ENCODE results near the gene UBE3B.

The UBE3B gene

DNA sequence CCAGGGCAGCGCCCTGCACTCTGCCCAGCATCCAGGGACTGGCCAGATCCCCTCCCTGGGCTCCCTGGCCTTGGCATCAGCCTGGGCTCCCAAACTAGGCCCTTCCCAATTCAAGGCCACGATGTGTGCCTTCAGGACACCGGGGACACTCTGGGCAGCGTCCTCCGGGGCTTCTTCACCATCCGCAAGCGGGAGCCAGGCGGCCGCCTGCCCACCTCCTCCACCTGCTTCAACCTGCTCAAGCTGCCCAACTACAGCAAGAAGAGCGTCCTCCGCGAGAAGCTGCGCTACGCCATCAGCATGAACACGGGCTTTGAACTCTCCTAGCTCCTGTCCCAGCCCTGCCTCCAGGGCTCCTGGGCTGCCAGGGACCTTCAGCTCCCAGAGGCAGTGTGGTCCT, 57.0 kb downstream of the UBE3B start:
- DNase-seq, result no peak

DNA sequence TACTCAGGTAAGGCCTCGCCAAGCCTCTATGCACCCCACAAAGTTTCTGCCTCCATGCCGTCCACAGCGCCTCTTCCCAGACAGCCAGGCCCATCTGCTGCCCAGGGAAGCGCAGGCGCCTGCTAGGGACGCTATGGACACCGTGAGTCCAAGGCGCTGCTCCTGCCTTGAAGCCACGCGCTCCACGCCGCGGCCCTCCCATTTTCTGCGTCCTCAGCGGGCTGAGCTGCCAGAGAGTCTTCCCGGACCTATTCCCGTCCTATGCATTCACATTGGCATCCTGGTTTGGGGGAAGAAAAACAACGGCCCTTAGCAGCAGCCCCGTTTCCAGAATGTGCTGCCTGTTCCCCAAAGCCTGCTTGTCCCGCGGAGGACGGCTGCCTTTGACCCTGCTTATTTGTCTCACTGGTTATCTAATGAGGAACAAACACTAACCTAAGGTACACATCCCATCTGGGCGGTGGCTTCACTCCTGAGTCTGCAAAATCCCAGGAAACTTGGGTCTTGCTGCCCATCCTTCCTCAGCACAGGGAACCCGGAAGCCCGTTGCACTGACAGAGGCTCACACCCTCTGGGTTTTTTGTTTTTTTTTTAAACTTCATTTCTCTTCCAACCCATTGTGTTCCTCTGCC, 57.9 kb downstream of the UBE3B start:
- DNase-seq, result no peak

DNA sequence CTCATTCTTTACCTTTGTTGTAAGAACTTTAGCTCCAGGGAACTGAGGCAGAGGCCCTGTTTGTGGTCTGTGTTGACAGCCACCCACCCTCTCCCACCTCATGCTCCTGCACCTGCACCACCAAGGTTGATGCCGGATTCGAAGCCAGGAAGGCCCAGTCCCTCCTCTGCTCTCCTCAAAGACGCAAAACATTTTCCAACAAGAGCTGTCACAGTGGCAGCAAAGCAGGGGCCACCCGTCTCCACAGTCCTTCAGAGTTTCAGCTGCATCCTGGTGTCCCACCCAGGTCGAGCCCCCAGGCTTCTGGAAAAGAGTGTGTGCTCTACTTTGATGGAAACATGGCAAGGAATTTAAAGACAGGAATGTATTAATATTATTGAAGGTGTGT, 58.4 kb downstream of the UBE3B start:
- no peak for DNase-seq

DNA sequence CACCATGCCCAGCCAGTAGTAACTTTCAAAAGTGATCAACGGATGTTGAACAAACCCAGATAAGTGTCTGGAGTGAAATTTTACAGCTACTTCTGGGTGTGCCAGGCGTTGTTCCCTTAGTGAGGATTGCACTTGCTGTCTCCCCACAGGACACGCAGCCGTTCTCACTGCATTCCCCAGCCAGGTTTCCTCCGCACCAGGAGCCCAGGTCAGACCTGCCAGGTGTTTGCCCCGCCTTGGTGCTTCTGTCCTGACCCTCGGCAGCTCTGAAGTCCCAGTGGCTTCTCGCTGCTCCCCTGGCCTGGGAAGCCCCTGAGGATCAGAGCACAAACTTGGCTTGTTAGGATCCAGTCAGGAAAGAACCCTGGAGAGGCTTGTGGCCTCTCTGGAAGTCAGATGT, 59.7 kb downstream of the UBE3B start:
- DNase-seq, result no peak

DNA sequence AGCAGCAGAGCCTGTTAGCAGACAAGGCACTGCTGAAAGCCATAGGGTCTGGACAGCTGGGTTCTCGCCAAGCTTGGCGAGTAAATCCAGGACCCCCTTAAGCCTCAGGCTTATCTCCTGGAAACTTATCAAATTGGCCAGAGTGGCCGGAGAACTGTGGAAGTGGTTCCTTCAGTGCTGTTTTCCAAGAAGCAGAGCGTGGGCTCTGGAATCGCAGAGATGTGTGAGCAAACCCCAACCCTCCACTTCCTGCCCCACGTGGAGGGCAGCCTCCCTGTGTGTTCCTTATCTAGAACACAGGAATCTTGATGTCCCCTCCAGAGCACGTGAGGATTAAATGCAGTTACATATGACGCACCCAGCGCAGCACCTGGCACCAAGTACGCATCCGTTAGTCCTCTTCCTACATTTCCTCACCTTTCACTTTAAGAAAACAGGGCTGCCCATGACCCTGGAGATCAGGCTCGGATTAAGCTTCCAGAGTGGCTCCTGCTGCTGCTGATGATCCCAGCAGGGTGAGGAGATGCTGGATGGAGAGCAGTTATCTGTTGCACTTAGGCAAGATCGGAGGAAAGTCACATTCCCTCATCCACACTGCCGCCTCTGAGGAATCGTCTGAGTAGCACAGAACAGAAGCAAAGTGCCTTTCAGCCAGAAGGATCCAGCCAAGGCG, 60.9 kb downstream of the UBE3B start:
- DNase-seq, result no peak

DNA sequence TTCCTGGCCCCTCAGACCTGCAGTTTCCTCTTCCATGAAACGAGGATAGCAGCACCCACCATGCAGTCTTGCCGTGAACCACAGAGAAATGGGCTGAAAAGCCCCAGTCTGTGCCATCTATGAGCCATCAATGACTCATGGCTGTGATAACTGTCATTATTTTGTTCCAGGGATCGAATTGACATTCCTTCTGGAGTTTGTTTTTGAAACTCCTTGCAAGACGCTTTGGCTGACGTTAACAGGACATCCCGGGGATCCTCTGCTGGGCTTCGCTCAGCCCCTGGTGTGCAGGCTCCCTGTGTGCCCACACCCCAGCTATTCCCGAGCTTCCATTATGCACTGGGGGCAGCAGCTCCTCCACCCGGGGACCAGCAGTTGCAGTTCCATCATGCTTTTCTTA, 62.1 kb downstream of the UBE3B start:
- DNase-seq, result no peak

DNA sequence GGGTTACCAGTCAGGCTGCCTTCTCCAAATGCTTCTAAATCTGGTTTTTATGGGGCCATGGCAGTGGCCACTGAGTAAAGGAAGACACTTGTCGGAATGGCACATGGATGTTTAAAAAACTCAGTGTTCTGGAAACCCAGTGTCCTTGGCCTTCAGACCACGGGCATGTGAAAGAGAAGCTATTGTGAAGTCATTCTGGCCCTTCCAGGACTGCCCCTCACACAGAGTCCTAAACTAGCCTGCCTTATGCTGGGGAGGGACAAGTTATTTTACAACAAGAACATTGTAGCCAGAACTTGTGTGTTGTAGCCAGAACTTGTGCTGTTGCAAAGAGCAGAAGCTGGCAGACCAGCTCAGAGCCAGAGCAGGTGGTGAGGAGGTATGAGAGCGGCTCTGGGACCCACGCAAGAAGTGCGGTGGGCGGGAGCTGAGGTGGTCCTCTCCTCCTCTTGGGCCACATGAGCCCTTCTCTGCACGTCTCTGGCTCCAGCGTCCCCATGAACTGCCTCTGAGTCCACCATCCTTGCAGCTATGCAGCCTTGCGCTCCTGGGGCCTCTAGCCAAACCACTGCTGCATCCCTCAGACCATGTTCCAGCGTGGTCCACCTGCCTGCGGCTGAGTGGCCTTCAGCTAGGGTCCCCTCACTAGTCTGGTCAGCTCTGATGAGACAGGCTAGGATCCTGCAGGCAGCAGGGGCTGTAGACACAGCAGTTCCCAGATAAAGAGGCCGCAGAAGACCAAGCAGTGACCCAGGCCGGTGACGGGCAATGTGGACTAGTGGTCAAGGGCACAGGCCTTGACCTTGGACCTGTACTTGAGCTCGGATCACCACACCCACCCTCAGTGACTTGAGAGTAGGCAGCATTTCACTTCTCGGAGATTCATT, 63.3 kb downstream of the UBE3B start:
- no peak for DNase-seq

DNA sequence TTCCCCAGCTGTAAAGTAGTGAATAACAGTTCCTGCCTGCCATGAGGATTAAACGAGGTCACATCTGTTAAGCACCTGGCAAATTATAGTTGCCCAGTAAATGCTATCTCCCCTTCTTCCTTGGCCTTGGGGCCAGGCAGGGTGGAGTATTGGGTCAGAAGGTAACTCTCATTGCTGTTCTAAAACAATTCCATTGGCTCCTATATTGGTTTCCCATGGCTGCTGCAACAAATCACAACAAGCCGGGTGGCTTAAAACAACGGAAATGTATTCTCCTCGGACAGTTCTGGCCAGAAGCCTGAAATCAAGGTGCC, 63.9 kb downstream of the UBE3B start:
- DNase-seq, result no peak

DNA sequence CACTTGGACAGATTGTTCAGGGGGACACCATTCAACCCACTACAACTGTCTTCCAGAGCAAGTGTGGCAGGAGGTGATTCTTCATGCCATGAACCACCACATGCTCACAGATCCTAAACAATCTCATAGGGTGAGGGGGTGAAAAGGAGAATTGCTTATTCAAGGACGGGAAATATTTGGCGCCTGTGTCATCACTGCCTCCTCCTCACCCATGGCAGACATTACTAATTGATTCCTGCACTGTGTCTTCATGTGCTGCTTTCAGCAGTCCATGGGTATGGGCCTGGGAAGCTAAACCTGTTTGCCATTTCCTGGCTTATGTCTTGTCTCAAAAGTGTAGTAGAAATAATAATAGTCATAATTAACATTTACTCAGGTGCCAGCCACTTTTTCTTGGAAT, 64.6 kb downstream of the UBE3B start:
- no peak for DNase-seq

DNA sequence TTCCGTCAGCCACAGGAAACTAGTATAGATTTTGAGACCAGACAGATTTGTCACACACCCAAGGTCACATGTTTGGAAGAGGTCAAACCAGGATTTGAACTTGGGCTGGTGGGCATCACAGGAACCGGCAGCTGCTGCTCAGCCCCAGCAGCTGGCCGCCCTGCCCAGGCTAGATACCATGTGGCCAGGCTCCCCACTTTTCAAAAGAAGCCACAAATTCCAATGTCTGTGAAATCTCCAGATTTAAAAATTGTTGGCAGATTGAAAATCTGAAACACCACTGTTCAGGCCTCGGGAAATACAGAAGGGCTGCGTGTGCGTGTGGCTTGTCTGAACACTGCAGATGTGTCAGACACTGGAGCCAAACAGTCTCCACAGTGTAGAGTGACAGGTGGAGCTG, 65.4 kb downstream of the UBE3B start:
- DNase-seq, result no peak

DNA sequence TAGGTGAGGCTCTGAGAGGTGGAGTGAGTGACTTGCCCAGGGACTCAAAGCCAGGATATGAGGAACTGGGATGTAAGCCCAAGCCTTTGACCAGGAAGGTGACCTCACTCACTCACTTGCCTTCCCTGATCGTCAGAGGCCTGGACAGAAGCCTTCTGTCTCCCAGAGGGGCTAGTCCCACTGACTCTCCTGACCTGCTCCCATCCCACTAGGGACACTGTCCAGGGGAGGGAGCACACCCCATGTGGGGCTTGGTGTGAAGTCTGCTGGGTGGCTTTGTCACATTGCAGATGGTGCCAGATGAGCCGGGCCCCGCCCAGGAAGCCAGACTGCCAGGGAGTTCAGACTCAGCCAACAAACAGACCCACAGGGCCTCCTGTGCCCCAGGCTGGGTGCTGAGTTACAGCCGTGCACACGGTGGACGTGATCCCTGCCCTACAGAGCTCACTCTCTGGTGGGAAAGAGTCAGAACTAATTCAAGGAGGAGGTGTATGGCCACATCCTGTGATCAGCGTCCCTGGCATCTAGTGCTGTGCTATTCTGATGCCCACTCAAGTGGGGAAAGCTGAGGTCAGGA, 67.6 kb downstream of the UBE3B start:
- DNase-seq, result peak; percentile 14 to 30

DNA sequence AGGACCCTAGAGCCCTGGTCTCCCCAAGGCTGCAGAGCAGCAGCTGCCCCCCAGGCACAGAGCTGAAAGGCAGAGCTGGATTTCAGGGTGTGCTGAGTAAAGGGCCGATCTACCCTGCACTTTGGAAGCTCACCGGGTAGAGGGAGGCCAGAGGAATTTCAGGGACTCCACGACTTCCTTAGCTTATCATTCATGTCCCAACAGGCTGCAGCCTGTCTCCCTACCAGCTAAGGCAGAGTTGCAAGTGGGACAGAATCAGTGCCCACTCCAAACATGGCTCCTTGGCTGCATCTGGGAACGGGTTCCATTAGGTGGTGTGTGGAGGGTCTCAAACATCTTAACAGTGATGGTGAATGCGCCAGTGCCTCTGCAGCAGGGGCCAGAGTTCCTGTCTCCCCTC, 68.4 kb downstream of the UBE3B start:
- no peak for DNase-seq

DNA sequence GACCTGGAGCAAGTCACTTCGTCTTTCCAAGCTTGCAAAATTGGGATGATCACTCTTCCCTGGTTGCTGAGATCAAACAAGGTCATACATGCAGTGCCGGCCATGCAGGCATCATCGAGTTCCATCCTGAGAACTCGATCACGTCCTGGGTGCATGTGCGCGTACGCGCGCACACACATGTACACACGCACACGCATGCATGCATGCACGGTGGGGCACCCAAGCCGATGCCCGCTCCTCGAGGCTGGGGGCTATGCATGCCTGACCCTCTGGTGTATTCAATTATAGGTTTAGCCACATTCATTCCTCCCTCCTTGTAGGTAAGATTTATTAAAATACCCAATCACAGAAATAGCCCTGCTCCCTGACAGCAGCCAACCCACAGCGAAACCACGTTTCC, 69.9 kb downstream of the UBE3B start:
- DNase-seq, result no peak

DNA sequence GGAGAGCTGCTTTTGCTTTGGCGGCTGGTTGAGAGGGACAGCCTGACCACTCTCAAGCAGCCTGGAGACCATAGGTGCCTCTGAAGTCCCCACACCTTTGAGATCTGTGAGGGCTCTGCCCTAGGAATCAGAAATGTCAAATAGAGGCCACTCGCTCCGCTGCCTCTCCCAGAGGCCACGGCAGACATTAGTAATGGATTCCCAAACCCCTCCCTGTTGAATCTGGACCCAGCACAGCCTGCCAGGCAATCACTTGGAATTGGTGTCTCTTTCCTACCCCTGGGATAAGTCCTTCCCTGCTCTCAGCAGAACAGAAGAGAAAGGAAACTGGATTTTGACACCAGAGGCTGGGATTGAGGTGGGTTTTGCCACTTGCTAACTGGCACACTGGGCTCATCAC, 70.8 kb downstream of the UBE3B start:
- no peak for DNase-seq

DNA sequence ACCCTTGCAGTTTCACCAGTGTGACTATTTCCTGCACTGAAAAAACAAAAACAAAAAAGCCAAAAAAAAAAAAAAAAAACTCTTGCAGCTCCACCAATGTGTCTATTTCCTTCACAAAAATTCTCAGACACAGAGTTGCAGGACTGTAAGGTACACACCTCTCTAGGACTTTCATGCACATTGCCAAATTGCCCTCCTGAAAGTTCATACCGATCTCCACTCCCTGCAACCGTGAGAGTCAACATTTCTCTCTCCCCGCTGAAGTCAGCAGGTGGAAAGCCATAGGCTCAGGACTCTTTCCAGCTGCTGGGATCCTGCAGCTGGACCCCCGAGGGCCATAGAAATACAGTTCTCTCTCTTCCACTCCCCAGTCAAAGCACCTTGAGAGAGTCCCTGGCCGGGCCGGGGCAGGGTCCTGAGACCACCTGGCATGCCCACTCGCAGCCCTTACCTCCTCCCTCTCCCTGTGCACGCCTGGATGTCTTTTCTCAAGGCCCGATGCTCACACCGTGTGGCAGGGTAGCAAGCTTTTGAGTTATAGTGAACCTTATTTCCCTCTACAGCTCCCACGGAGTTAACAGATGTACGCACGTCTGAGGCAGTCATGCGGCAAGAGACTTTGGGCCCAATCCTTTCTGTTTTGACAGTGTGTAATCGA, 72.3 kb downstream of the UBE3B start:
- DNase-seq, result no peak

DNA sequence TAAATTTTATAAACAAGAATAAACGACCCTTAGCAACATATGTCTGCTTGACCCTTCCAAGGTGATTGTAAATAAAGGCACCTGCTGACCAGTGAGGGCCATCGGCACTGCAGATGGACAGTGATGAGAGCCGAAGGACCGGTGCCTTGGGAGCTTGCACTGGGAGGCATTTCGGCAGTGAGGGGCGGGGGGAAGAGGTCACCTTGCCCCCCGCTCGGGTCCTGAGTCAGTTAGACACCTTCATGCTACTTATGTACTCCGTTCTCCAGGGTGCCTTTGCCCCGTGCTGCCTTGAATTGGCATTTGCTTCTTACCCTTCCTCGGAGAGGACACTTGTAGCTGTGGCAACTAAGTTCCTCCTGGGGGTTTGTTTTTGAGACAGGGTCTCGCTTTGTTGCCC, 72.8 kb downstream of the UBE3B start:
- DNase-seq, result no peak

DNA sequence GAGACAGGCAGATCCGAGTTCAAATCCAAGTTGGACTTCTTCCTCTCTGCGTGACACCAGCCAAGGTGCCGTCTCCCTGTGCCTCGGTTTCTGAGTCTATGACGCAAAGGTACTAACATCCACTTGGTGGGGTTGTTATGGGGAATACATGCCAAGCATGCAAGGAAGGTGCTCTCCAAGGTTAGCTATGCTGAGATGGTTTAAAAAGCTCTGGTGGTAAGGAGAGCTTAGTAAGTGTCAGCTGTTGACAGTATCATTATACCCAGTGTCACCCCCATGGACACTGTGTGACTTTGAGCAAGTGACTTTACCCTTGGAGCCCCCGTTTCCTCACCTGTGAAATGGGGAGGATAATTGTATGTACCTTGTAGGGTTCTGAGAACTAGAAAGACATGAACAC, 73.7 kb downstream of the UBE3B start:
- no peak for DNase-seq

DNA sequence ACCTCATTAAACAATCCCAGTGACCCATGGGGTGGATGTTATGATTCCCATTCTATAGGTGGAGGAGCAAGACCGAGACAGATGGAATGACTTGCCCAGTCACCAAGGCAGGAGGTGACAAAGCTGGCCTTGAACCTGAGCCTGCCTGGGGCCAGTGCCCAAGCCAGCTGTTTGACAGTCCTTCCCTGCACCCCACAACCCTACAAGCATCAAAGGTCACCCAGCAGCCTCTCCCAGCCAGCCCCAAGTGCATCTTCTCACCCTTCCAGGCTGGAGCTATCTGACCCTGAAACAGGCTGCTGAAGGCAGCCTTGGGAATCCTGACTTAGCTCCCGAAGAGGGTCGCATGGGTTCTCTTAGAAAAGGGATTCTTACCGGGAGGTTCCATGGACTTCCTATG, 75.5 kb downstream of the UBE3B start:
- no peak for DNase-seq

DNA sequence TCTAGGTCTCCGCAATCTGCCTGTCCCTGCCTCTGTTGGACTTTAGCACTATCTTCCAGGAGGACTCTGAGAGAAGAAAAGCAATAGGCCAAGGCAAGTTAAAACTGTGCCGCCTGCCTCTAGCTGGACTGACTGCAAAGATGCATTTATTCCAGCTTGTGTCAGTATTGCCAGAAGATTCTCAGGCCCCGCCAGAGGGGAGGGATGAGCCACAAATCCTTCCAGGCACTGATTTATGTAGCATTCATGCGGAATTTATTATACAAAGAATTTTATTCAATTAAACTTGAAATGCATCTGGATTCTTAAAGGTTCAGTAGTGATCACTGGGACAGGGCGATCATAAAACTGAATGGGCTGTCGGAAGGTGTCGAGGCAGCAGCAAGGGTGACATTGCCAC, 76.0 kb downstream of the UBE3B start:
- no peak for DNase-seq

DNA sequence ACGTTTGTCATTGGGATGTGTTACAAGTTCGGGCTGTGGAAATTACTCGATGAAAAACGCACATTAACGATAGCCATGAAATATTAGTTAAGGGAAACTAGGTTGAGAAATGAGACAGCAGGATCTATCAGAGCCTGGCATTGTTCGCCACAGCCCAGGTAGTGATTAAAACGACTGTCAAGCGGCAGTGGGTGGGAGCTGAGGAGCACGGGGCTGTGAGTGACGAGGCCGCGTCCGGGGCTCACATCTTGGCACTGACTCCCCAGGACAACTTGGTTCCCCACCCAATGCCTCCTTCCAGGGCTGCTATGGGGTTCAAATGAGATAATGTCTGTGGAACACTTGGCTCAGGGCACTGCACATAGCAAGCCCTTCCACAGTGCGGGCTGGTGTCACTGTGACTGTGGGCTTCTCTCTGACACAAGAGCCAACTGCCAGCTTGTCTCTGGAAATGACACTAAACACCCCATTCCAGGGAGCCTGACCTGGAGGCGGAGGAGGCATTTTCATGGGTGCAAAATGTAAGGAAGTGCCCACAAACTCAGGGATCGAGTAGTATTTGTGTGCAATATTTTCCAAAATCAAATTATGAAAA, 76.6 kb downstream of the UBE3B start:
- DNase-seq, result no peak

DNA sequence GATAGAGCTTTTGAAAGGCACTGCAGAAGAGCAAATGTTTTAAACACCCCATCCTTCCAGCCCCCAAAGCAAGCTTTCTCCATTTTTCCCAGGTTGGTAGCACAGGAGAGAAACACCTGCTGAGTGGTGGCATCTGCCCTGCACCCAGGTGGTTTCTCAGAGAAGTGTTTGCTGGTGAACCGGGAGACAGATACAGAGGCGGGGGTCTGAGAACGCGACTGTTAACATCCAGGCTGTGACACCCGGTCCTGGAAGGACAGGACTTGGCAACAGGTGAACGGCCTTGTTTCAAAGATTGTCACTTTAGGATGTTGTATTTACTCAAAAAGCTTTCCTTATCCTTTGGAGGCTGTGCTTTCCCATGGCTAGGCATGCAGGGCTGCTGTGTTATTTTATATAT, 77.3 kb downstream of the UBE3B start:
- no peak for DNase-seq

DNA sequence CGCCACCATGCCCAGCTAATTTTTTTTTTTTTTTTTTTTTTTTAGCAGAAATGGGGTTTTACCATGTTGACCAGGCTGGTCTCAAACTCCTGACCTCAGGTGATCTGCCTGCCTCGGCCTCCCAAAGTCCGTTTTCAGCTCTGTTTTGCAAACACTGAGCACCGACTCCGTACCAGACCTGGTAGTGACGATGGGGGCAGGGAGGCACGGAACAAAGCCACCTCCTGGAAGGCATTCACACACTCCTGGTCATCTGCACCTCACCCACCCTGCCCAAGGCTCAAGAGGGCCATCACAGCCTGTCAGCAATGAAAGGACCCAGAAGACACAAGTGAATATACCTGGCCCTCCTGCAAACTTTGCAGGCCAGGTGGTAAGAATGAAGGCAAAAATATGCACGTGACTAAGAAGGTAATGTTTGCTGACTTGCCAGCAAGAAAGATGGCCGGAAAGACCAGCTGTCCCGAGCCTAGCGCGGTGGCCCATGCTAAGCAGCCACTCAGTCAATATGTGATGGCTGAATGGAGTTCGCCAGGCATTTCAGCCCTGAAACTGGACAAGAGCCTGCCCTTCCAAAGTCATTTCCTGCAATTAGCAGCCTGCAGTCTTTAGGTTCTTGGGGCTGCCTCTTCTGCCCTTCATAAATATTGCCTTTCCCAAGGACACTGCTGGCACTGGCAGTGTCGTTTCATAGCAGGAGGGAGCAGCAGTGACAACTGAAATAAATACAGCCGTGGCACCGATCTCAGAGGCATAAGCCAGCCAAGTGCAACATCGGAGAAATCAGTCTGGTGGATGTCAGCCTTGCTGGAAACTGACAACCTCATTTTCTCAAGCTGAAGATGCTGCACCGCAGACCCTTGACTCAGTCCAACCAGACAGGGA, 78.2 kb downstream of the UBE3B start:
- DNase-seq, result no peak

Measured in CD4-positive, alpha-beta T cell treated with Interferon alpha-2 for 1 hour (primary cell).